Esophagus squamous epithelium (tissue), 4 donors: ENCODE measurements around the gene CLEC20A.

Experiments used
- CTCF ChIP-seq, 6 experiments: fragments of 450-650 bp in 4 of 6; fragments of 200-600 bp in 2 of 6; sonication (generic) in 2 of 6; IDR thresholded peaks; one replicate each; pipeline ENCODE4 v1.5.1; 2016 to 2019; ENCODE audit warnings: antibody characterized with exemption in 6 of 6, mild to moderate bottlenecking in 4 of 6, moderate library complexity in 4 of 6
- POLR2A ChIP-seq, 4 donors: fragments of 450-650 bp; IDR thresholded peaks; one replicate each; pipeline ENCODE4 v1.6.1; 2017; ENCODE audit warnings: antibody characterized with exemption in 4 of 4, mild to moderate bottlenecking in 4 of 4, moderate library complexity in 3 of 4

GRCh38 chr1:178464141-178464540, 32.6 kb downstream of the CLEC20A start:
- no peak for TF ChIP-seq CTCF (IDR thresholded peaks at IDR 0.05)
- no peak for TF ChIP-seq POLR2A (IDR thresholded peaks at IDR 0.05)
